Fibroblast of lung (primary cell): ENCODE measurements around the gene FBXO31. TPM values are rescaled to one million over a fixed set of nuclear protein-coding genes. Genes with fewer than 3 reads are reported as not detected.

Source experiments
- DNase-seq, 2 donors: peaks; one replicate each; pipeline versions ENCODE4 v3.0.0 to v3.0.0-alpha.2; 2010; ENCODE audit warnings: low read depth in 2 of 2
- H2AFZ ChIP-seq: 2 replicates; pipeline ENCODE4 v1.5.1; 2012; ENCODE audit warnings: low read length, control low read depth, inconsistent platforms
- H3K27ac ChIP-seq: 2 replicates; pipeline ENCODE4 v1.5.1; 2011; ENCODE audit warnings: low read length, control low read depth; ENCODE audit not compliant: insufficient read depth
- H3K27me3 ChIP-seq: 2 replicates; pipeline ENCODE4 v1.5.1; 2011; ENCODE audit warnings: mild to moderate bottlenecking, low read length; ENCODE audit not compliant: control insufficient read depth, insufficient read depth
- H3K36me3 ChIP-seq: 2 replicates; pipeline ENCODE4 v1.5.1; 2011; ENCODE audit warnings: low read length; ENCODE audit not compliant: control insufficient read depth, insufficient read depth
- H3K4me1 ChIP-seq: 2 replicates; pipeline ENCODE4 v1.5.1; 2011; ENCODE audit warnings: low read length; ENCODE audit not compliant: control insufficient read depth, insufficient read depth; ENCODE audit errors: extremely low read depth
- H3K4me2 ChIP-seq: 2 replicates; pipeline ENCODE4 v1.5.1; 2011; ENCODE audit warnings: low read length, control low read depth; ENCODE audit not compliant: insufficient read depth; ENCODE audit errors: extremely low read depth
- H3K4me3 ChIP-seq, 4 experiments: fragments of 200-600 bp in 1 of 4; sonication (generic) in 1 of 4; replicated peaks in 1 of 4; 2 replicates each; pipeline ENCODE4 v1.5.1; 2011 to 2016; ENCODE audit warnings: low read length in 4 of 4, low read depth in 3 of 4, mild to moderate bottlenecking in 3 of 4, control low read depth in 2 of 4, inconsistent platforms in 1 of 4, mixed read lengths in 1 of 4; ENCODE audit not compliant: insufficient read depth in 1 of 4; ENCODE audit errors: control extremely low read depth in 1 of 4
- H3K79me2 ChIP-seq: 2 replicates; pipeline ENCODE4 v1.5.1; 2012; ENCODE audit warnings: mild to moderate bottlenecking, low read length, inconsistent platforms; ENCODE audit not compliant: control insufficient read depth, insufficient read depth
- H3K9ac ChIP-seq: 2 replicates; pipeline ENCODE4 v1.5.1; 2011; ENCODE audit warnings: mild to moderate bottlenecking, low read length, control low read depth; ENCODE audit not compliant: insufficient read depth
- H3K9me3 ChIP-seq: 2 replicates; pipeline ENCODE4 v1.5.1; 2012; ENCODE audit warnings: low read depth, low read length; ENCODE audit not compliant: control insufficient read depth, insufficient read depth
- H4K20me1 ChIP-seq: 2 replicates; pipeline ENCODE4 v1.5.1; 2011; ENCODE audit warnings: low read length; ENCODE audit not compliant: control insufficient read depth, insufficient read depth; ENCODE audit errors: extremely low read depth
- CTCF ChIP-seq, 2 donors: IDR thresholded peaks in 1 of 2; conservative IDR thresholded peaks in 1 of 2; 1 replicate in 1 of 2; 2 replicates in 1 of 2; pipeline ENCODE4 v1.5.1; 2011 to 2012; ENCODE audit warnings: low read length in 2 of 2, control low read depth in 1 of 2, inconsistent platforms in 1 of 2, low read depth in 1 of 2, mild to moderate bottlenecking in 1 of 2
- EZH2 ChIP-seq: IDR thresholded peaks from 2 replicates; pipeline ENCODE4 v1.5.1; 2012; ENCODE audit warnings: low read length, control low read depth, mild to moderate bottlenecking; ENCODE audit errors: missing control alignments
- polyA plus RNA-seq, 2 donors: library from polyadenylated mRNA; depleted of rRNA in 1 of 2; stranded (reverse) in 1 of 2; unstranded in 1 of 2; fragments of >200 nt; gene quantifications; 2 replicates each; pipeline ENCODE4 v1.2.1, GENCODE V29; 2011 to 2012; ENCODE audit warnings: missing spikeins in 1 of 2
- total RNA-seq: library from RNA; depleted of rRNA; stranded (reverse); fragments of >200 nt; gene quantifications from 2 replicates; pipeline ENCODE4 v1.2.1, GENCODE V29; 2014

Gene FBXO31
- total and polyA plus RNA-seq, 2 donors (not counting 1 experiment from before 2014, with no cell fraction given), result 17.6 to 40.3 TPM

GRCh38 chr16:87334651-87335624 lies 48.6 kb downstream of the FBXO31 start:
- Histone ChIP-seq H3K4me1 (no peaks in the 10 kb centered on the region), H3K4me2 (no peak overlapping the region), H4K20me1 (no peaks in the 10 kb centered on the region), H3K27me3 (no peaks in the 10 kb centered on the region), H3K9me3 (no peaks in the 10 kb centered on the region), H3K27ac (no peak overlapping the region), H3K4me3 (no peak overlapping the region), H3K36me3 (peaks cover 28% of the 10 kb centered on the region), H3K9ac (no peak overlapping the region), H2AFZ (no peak overlapping the region), H3K79me2 (no peaks in the 10 kb centered on the region)
- no peak for DNase-seq
- TF ChIP-seq EZH2 (no peak), CTCF (conservative IDR thresholded peaks at IDR 0.05 in 1 of 2, IDR thresholded peaks at IDR 0.05 in 1 of 2; ENCODE audit: low read depth in 1 of 2, low read length in 2 of 2) (no peak)

GRCh38 chr16:87333581-87334331 lies 49.8 kb downstream of the FBXO31 start:
- Histone ChIP-seq H2AFZ (no peak overlapping the region), H3K36me3 (peaks cover 28% of the 10 kb centered on the region), H3K4me2 (no peak overlapping the region), H3K9ac (no peak overlapping the region), H4K20me1 (no peaks in the 10 kb centered on the region), H3K27ac (no peak overlapping the region), H3K27me3 (no peaks in the 10 kb centered on the region), H3K79me2 (no peaks in the 10 kb centered on the region), H3K9me3 (no peaks in the 10 kb centered on the region), H3K4me3 (no peak overlapping the region), H3K4me1 (no peaks in the 10 kb centered on the region)
- TF ChIP-seq CTCF (conservative IDR thresholded peaks at IDR 0.05 in 1 of 2, IDR thresholded peaks at IDR 0.05 in 1 of 2; ENCODE audit: low read depth in 1 of 2, low read length in 2 of 2), result no peak
- no peak for TF ChIP-seq EZH2
- DNase-seq, result no peak

GRCh38 chr16:87333101-87333500 lies 50.5 kb downstream of the FBXO31 start:
- Histone ChIP-seq H3K4me2 (no peak overlapping the region), H4K20me1 (no peaks in the 10 kb centered on the region), H2AFZ (no peak overlapping the region), H3K36me3 (peaks cover 29% of the 10 kb centered on the region), H3K9ac (no peak overlapping the region), H3K79me2 (no peaks in the 10 kb centered on the region), H3K9me3 (no peaks in the 10 kb centered on the region), H3K27ac (no peak overlapping the region), H3K4me3 (no peak overlapping the region), H3K4me1 (no peaks in the 10 kb centered on the region), H3K27me3 (no peaks in the 10 kb centered on the region)
- no peak for DNase-seq
- no peak for TF ChIP-seq EZH2
- no peak for TF ChIP-seq CTCF (conservative IDR thresholded peaks at IDR 0.05 in 1 of 2, IDR thresholded peaks at IDR 0.05 in 1 of 2; ENCODE audit: low read depth in 1 of 2, low read length in 2 of 2)
